ENCODE results near the gene CNBD2.

DNA sequence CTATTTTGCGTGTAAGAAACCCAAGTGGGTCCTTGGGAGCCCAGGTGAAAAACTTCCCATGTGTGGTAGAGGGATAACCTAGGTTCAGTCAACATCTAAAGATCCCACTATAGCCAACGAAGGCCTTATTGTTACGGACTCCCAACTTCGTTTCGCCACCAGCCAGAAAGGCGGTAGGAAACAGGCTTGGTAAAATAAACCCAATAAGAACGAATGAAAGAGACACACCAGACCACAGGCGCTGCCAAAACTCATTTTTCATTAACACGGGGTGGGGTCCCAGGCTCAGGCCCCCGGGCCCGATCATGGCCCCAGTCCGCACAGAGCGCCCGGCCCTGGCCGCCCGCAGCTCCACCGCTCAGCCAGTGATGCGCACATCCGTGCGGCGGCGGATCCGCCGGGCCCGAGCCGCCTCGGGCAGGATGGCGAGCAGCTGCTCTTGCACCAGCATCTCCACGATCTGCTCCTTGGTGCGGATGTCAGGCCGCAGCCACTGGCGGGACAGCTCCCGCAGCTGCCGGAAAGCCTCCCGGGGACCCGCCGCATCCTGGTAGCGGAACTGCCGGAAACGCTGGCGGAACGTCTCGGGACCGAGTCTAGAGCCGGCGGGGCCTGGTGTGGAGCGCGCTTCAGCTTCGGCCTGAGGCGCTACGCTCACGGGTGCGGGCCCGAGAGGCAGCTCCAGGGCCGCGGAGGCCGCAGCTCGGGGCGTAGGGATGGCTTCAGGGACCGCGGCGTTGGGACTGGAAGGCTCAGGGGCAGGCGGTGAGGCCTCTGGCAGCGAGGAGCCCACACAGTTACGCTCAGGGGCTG lies 14.8 kb upstream of the CNBD2 start:
- TF ChIP-seq CREB5 (CRISPR knock-in tag; IDR thresholded peaks at IDR 0.05; ENCODE audit: low read depth) (no peak), PATZ1 (CRISPR knock-in tag; IDR thresholded peaks at IDR 0.05; ENCODE audit: borderline replicate concordance) (no peak), ZFP3 (CRISPR knock-in tag; IDR thresholded peaks at IDR 0.05) (no peak), SNAI2 (CRISPR knock-in tag; IDR thresholded peaks at IDR 0.05) (no peak), ZNF8 (CRISPR knock-in tag; IDR thresholded peaks at IDR 0.05) (no peak), ARNTL (CRISPR knock-in tag; IDR thresholded peaks at IDR 0.05; ENCODE audit: borderline replicate concordance, low read depth) (no peak), GLIS3 (CRISPR knock-in tag; IDR thresholded peaks at IDR 0.05) (no peak)

All from SK-N-SH treated with all-trans-retinoic acid at 6 μM for 48 hours (cell line).